Neural progenitor cell (in vitro differentiated cells): ENCODE results near the gene CDCA7. TPM values are rescaled to one million over a fixed set of nuclear protein-coding genes. Genes with fewer than 3 reads are reported as not detected.
A peak's percentile ranks its signal among the peaks of the same experiment; 100 is the strongest.

Source experiments
- DNase-seq: peaks from one replicate; pipeline ENCODE4 v3.0.0-alpha.2; 2016; ENCODE audit warnings: low spot score
- H2AFZ ChIP-seq: fragments of 200-600 bp; sonication (generic); replicated peaks from 2 replicates; pipeline ENCODE4 v1.6.1; 2016; ENCODE audit warnings: antibody characterized with exemption
- H3F3A ChIP-seq: fragments of 200-600 bp; sonication (generic); 2 replicates; pipeline ENCODE4 v1.6.1; 2016; ENCODE audit warnings: antibody characterized with exemption, low read depth
- H3K27ac ChIP-seq: fragments of 200-600 bp; sonication (generic); 2 replicates; pipeline ENCODE4 v1.5.1; 2016; ENCODE audit warnings: mild to moderate bottlenecking
- H3K27me3 ChIP-seq: fragments of 200-600 bp; sonication (generic); 2 replicates; pipeline ENCODE4 v1.6.1; 2016; ENCODE audit warnings: mild to moderate bottlenecking, moderate library complexity
- H3K36me3 ChIP-seq: fragments of 200-600 bp; sonication (generic); 2 replicates; pipeline ENCODE4 v1.5.1; 2016
- H3K4me1 ChIP-seq: fragments of 200-600 bp; sonication (generic); 2 replicates; pipeline ENCODE4 v1.6.1; 2016; ENCODE audit warnings: mixed run types
- H3K4me2 ChIP-seq: fragments of 200-600 bp; sonication (generic); 2 replicates; pipeline ENCODE4 v1.6.1; 2016
- H3K4me3 ChIP-seq: fragments of 200-600 bp; sonication (generic); 2 replicates; pipeline ENCODE4 v1.5.1; 2016
- H3K79me2 ChIP-seq: fragments of 200-600 bp; sonication (generic); 2 replicates; pipeline ENCODE4 v1.6.1; 2016; ENCODE audit warnings: low read depth
- H3K9ac ChIP-seq: fragments of 200-600 bp; sonication (generic); 2 replicates; pipeline ENCODE4 v1.6.1; 2016
- H3K9me3 ChIP-seq: fragments of 200-600 bp; sonication (generic); 2 replicates; pipeline ENCODE4 v1.5.1; 2016; ENCODE audit warnings: low read depth
- H4K20me1 ChIP-seq: fragments of 200-600 bp; sonication (generic); 2 replicates; pipeline ENCODE4 v1.6.1; 2016; ENCODE audit warnings: low read depth
- H3K27ac Mint-ChIP-seq: 3 replicates; pipeline ENCODE4 v1.8.0; 2021; ENCODE audit warnings: mixed read lengths
- H3K27me3 Mint-ChIP-seq: 2 replicates; pipeline ENCODE4 v1.8.0; 2022; ENCODE audit warnings: low read depth, mild to moderate bottlenecking, inconsistent platforms, moderate library complexity, mixed read lengths; ENCODE audit not compliant: insufficient read depth
- H3K36me3 Mint-ChIP-seq: 3 replicates; pipeline ENCODE4 v1.8.0; 2021; ENCODE audit warnings: mixed read lengths
- H3K4me1 Mint-ChIP-seq: 3 replicates; pipeline ENCODE4 v1.8.0; 2021; ENCODE audit warnings: mixed read lengths
- H3K4me3 Mint-ChIP-seq: 3 replicates; pipeline ENCODE4 v1.8.0; 2021; ENCODE audit warnings: mild to moderate bottlenecking, moderate library complexity, mixed read lengths
- H3K9me3 Mint-ChIP-seq: 3 replicates; pipeline ENCODE4 v1.8.0; 2020; ENCODE audit warnings: mixed read lengths
- EZH2 ChIP-seq: fragments of 200-600 bp; sonication (generic); IDR thresholded peaks from 2 replicates; pipeline ENCODE4 v1.6.1; 2017; ENCODE audit warnings: antibody characterized with exemption, mild to moderate bottlenecking, moderate library complexity
- EZH2phosphoT487 ChIP-seq: fragments of 200-600 bp; sonication (generic); IDR thresholded peaks from 2 replicates; pipeline ENCODE4 v1.6.1; 2017; ENCODE audit warnings: antibody characterized with exemption
- total RNA-seq: library from RNA; depleted of rRNA; stranded (reverse); fragments of >200 nt; gene quantifications from 2 replicates; pipeline ENCODE4 v1.2.3, GENCODE V29; 2015; ENCODE audit warnings: low replicate concordance
- TF ChIP-seq, protein P1 (sequence below): fragments of 200-600 bp; sonication (generic); IDR thresholded peaks from 2 replicates; pipeline ENCODE4 v1.5.1; 2017; ENCODE audit warnings: antibody characterized with exemption, mild to moderate bottlenecking

The CDCA7 gene
- total RNA-seq, 1 donor from 2014 or later, result 31.4 TPM

DNA sequence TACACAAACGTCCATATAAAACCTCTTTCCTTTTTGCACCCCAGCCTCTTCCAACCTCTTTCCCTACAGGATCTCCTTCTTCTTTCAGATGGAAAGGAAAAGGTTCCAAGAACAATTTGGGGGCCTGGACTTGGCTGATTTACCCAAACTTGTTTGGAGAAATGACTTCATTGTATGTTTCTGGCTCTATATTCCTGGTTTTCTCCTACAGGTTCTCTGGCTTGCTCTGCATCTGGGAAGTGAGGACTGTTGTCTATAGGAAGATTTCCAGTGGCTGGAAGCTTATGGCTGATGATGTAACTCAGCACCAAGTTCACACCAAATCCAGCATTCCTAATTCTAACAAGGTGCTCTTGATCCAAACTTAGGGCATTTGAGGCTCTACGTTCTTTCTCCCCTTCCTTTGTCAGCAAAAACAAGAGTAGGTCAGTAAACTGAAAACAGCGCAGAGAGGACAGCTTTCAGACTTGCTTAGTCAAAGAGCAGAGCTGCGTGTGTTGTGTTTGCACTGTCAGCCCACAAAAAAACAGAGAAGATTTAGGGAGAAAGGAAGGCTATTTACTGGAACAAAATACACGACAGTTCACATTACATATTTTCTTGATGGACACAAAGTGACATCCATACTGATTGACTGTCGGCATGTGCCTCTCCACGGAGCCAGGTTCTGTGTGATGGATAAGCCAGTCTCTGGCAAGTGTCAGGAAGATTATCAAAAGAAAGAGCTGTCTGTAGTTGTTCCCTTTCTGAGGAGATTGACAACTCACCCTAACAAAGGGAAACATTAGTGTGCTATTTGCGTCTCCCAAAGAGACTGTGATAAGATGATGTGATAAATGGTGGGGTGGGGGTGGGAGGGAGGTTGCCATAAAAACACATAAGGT lies 39.7 kb downstream of the CDCA7 start:
- TF ChIP-seq EZH2 (no peak), EZH2phosphoT487 (no peak)
- TF ChIP-seq, protein P1, sequence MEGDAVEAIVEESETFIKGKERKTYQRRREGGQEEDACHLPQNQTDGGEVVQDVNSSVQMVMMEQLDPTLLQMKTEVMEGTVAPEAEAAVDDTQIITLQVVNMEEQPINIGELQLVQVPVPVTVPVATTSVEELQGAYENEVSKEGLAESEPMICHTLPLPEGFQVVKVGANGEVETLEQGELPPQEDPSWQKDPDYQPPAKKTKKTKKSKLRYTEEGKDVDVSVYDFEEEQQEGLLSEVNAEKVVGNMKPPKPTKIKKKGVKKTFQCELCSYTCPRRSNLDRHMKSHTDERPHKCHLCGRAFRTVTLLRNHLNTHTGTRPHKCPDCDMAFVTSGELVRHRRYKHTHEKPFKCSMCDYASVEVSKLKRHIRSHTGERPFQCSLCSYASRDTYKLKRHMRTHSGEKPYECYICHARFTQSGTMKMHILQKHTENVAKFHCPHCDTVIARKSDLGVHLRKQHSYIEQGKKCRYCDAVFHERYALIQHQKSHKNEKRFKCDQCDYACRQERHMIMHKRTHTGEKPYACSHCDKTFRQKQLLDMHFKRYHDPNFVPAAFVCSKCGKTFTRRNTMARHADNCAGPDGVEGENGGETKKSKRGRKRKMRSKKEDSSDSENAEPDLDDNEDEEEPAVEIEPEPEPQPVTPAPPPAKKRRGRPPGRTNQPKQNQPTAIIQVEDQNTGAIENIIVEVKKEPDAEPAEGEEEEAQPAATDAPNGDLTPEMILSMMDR, result no peak
- DNase-seq, result no peak
- no peaks in the 10 kb centered on the region for H3K79me2 ChIP-seq
- H3K27me3 ChIP-seq, result no peaks in the 10 kb centered on the region
- no peak overlapping the region for H3K27ac ChIP-seq
- Mint-ChIP-seq H3K27me3 (peaks cover 8% of the 10 kb centered on the region), H3K36me3 (peaks cover 2% of the 10 kb centered on the region), H3K4me3 (no peak overlapping the region), H3K9me3 (no peaks in the 10 kb centered on the region), H3K27ac (peak overlapping the region; percentile 68), H3K4me1 (peaks cover 31% of the 10 kb centered on the region)
- H2AFZ ChIP-seq, result peak overlapping the region; percentile 67
- H3K4me2 ChIP-seq, result no peak overlapping the region
- H3K36me3 ChIP-seq, result no peaks in the 10 kb centered on the region
- no peak overlapping the region for H3K9ac ChIP-seq
- peaks cover 33% of the 10 kb centered on the region for H3K4me1 ChIP-seq
- H4K20me1 ChIP-seq, result no peaks in the 10 kb centered on the region
- H3F3A ChIP-seq, result no peaks in the 10 kb centered on the region
- H3K9me3 ChIP-seq, result no peaks in the 10 kb centered on the region
- no peak overlapping the region for H3K4me3 ChIP-seq

GRCh38 chr2:173395567-173396351 lies 41.1 kb downstream of the CDCA7 start:
- H3K9ac ChIP-seq, result no peak overlapping the region
- Mint-ChIP-seq H3K4me3 (no peak overlapping the region), H3K27me3 (peaks cover 10% of the 10 kb centered on the region), H3K4me1 (peaks cover 26% of the 10 kb centered on the region), H3K27ac (no peak overlapping the region), H3K36me3 (peaks cover 2% of the 10 kb centered on the region), H3K9me3 (no peaks in the 10 kb centered on the region)
- H3K4me2 ChIP-seq, result no peak overlapping the region
- H3K9me3 ChIP-seq, result no peaks in the 10 kb centered on the region
- H3K79me2 ChIP-seq, result no peaks in the 10 kb centered on the region
- TF ChIP-seq, protein P1, result no peak
- no peak for TF ChIP-seq EZH2phosphoT487
- no peak for TF ChIP-seq EZH2
- H3K4me1 ChIP-seq, result peaks cover 34% of the 10 kb centered on the region
- no peaks in the 10 kb centered on the region for H3F3A ChIP-seq
- no peak overlapping the region for H3K27ac ChIP-seq
- no peaks in the 10 kb centered on the region for H4K20me1 ChIP-seq
- no peak overlapping the region for H2AFZ ChIP-seq
- no peaks in the 10 kb centered on the region for H3K36me3 ChIP-seq
- DNase-seq, result no peak
- H3K27me3 ChIP-seq, result peaks cover 10% of the 10 kb centered on the region
- H3K4me3 ChIP-seq, result no peak overlapping the region

DNA sequence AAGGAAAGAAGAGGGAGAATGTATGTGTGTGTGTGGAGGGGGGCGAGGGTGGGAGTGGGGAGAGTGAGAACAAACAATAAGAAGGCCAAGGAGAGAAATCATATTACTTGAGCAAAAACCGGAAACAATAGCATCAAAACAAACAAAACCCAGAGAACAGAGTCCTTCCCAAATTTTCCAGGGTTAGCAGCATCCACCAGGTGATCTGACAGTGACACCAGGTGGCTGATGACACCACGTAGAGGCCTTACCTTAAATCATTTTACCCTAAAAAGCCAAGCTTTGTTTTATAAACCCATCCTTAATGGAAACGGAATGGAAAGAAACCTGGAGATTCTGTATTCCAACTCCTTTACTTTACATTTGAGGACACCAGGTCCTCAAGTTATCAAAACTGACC lies 42.9 kb downstream of the CDCA7 start:
- no peaks in the 10 kb centered on the region for H3K36me3 ChIP-seq
- no peaks in the 10 kb centered on the region for H4K20me1 ChIP-seq
- peaks cover 36% of the 10 kb centered on the region for H3K4me1 ChIP-seq
- H3K9ac ChIP-seq, result no peak overlapping the region
- H3K9me3 Mint-ChIP-seq, result no peaks in the 10 kb centered on the region
- TF ChIP-seq, protein P1, result peak; percentile 37
- TF ChIP-seq EZH2phosphoT487 (no peak), EZH2 (no peak)
- peaks cover 2% of the 10 kb centered on the region for H3K36me3 Mint-ChIP-seq
- DNase-seq, result no peak
- no peak overlapping the region for H3K4me3 ChIP-seq
- peaks cover 34% of the 10 kb centered on the region for H3K4me1 Mint-ChIP-seq
- H3K27ac Mint-ChIP-seq, result no peak overlapping the region
- no peaks in the 10 kb centered on the region for H3K79me2 ChIP-seq
- H3K27me3 ChIP-seq, result peaks cover 26% of the 10 kb centered on the region
- no peaks in the 10 kb centered on the region for H3F3A ChIP-seq
- no peak overlapping the region for H3K27ac ChIP-seq
- H3K27me3 Mint-ChIP-seq, result peaks cover 10% of the 10 kb centered on the region
- H3K4me3 Mint-ChIP-seq, result no peak overlapping the region
- H3K9me3 ChIP-seq, result no peaks in the 10 kb centered on the region
- H3K4me2 ChIP-seq, result no peak overlapping the region
- H2AFZ ChIP-seq, result no peak overlapping the region
